GM23248 (cell line): ENCODE data around the gene PXDN. TPM values are rescaled to one million over a fixed set of nuclear protein-coding genes. Genes with fewer than 3 reads are reported as not detected.

Experiments
- DNase-seq: peaks from one replicate; pipeline ENCODE4 v3.0.0-alpha.2; 2015
- H2AFZ ChIP-seq: fragments of 200-600 bp; sonication (generic); 2 replicates; pipeline ENCODE4 v1.6.1; 2016; ENCODE audit warnings: antibody characterized with exemption
- H3F3A ChIP-seq: fragments of 200-600 bp; sonication (generic); 2 replicates; pipeline ENCODE4 v1.6.1; 2016; ENCODE audit warnings: mild to moderate bottlenecking, antibody characterized with exemption, mixed run types; ENCODE audit not compliant: insufficient read depth
- H3K27ac ChIP-seq: fragments of 200-600 bp; sonication (generic); 2 replicates; pipeline ENCODE4 v1.5.1; 2016; ENCODE audit warnings: mild to moderate bottlenecking
- H3K27me3 ChIP-seq: fragments of 200-600 bp; sonication (generic); replicated peaks from 2 replicates; pipeline ENCODE4 v1.6.1; 2016; ENCODE audit warnings: mild to moderate bottlenecking; ENCODE audit not compliant: insufficient read depth
- H3K36me3 ChIP-seq: fragments of 200-600 bp; sonication (generic); 2 replicates; pipeline ENCODE4 v1.6.1; 2016; ENCODE audit warnings: low read depth, mild to moderate bottlenecking
- H3K4me1 ChIP-seq: fragments of 200-600 bp; sonication (generic); 2 replicates; pipeline ENCODE4 v1.6.1; 2016; ENCODE audit warnings: mild to moderate bottlenecking; ENCODE audit not compliant: insufficient read depth
- H3K4me2 ChIP-seq: fragments of 200-600 bp; sonication (generic); one replicate; pipeline ENCODE4 v1.6.1; 2016; ENCODE audit warnings: mild to moderate bottlenecking; ENCODE audit not compliant: unreplicated experiment
- H3K4me3 ChIP-seq: fragments of 200-600 bp; sonication (generic); 2 replicates; pipeline ENCODE4 v1.5.1; 2016; ENCODE audit warnings: mild to moderate bottlenecking
- H3K79me2 ChIP-seq: fragments of 200-600 bp; sonication (generic); 2 replicates; pipeline ENCODE4 v1.6.1; 2016; ENCODE audit warnings: mild to moderate bottlenecking; ENCODE audit not compliant: insufficient read depth
- H3K9ac ChIP-seq: fragments of 200-600 bp; sonication (generic); 2 replicates; pipeline ENCODE4 v1.6.1; 2016; ENCODE audit warnings: mild to moderate bottlenecking
- H3K9me2 ChIP-seq: fragments of 200-600 bp; sonication (generic); 2 replicates; pipeline ENCODE4 v1.6.1; 2016; ENCODE audit warnings: mixed run types, mild to moderate bottlenecking, moderate library complexity; ENCODE audit not compliant: insufficient read depth
- H3K9me3 ChIP-seq: fragments of 200-600 bp; sonication (generic); one replicate; pipeline ENCODE4 v1.6.1; 2017; ENCODE audit warnings: low read depth
- H4K20me1 ChIP-seq: fragments of 200-600 bp; sonication (generic); 2 replicates; pipeline ENCODE4 v1.6.0; 2016; ENCODE audit not compliant: insufficient read depth
- EZH2 ChIP-seq: fragments of 200-600 bp; sonication (generic); IDR thresholded peaks from 2 replicates; pipeline ENCODE4 v1.6.1; 2018; ENCODE audit warnings: antibody characterized with exemption, mild to moderate bottlenecking; ENCODE audit not compliant: insufficient read depth, poor library complexity, severe bottlenecking
- EZH2phosphoT487 ChIP-seq: fragments of 200-600 bp; sonication (generic); IDR thresholded peaks from 2 replicates; pipeline ENCODE4 v1.6.1; 2018; ENCODE audit warnings: antibody characterized with exemption, moderate library complexity, mild to moderate bottlenecking, low read depth; ENCODE audit not compliant: insufficient read depth
- WGBS, 2 experiments: methylation state at CpG; one replicate each; pipeline ENCODE4 v1.1.6; 2015 to 2017; ENCODE audit warnings: low lambda C conversion rate in 2 of 2, low coverage in 1 of 2; ENCODE audit errors: missing lambda C conversion rate in 2 of 2; 5-methylcytosine and 5-hydroxymethylcytosine counted together
- in situ Hi-C: fragments of 300-500 bp; cut with MboI; formaldehyde crosslinking; loops from 2 replicates; pipeline ENCODE4 v1.15.0; 2020
- polyA plus RNA-seq: library from polyadenylated mRNA; unstranded; fragments of >200 nt; fragmentation: Nextera tagmentation; extraction: Ambion mirVana; gene quantifications from 2 replicates; pipeline ENCODE4 v1.2.1, GENCODE V29; 2016
- total RNA-seq: library from RNA; depleted of rRNA; stranded (reverse); fragments of >200 nt; shearing (Covaris generic); gene quantifications from 2 replicates; pipeline ENCODE4 v1.2.3, GENCODE V29; 2014

Gene PXDN
- total and polyA plus RNA-seq, 2 experiments from 2014 or later, result 222 to 263 TPM

DNA sequence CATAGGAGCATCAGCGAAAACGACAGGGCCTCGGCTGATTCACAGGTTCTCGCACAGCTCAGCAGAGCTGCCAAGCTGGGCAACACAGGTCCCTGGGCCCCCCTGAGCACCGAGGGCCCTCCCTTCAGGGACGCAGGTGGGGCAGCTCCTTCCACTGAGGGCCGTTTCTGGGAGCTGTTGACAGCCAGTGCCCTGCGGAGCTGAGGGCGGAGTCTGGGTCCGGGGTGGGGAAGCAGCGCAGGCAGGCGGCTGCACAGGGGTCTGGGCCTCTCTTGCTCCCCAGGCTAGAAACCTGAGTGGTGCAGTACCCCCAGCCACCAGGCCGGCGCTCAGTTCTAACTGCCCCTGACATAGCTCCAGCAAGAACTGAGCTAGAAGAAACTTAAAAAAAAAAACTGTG lies 65.7 kb downstream of the PXDN start:
- no peak for DNase-seq
- peaks cover 13% of the 10 kb centered on the region; the same call in 1 of the 2 replicates for H3F3A ChIP-seq
- no peak overlapping the region for H2AFZ ChIP-seq
- 91 to 96% methylated on average over 14 of the region's 14 CpGs for WGBS, 2 experiments
- no peaks in the 10 kb centered on the region for H3K9me2 ChIP-seq
- H3K4me1 ChIP-seq, result peaks cover 16% of the 10 kb centered on the region
- no peak overlapping the region for H3K9ac ChIP-seq
- no peak overlapping the region for H3K27ac ChIP-seq
- in situ Hi-C loops, result no loop called here
- TF ChIP-seq EZH2phosphoT487 (no peak), EZH2 (no peak)
- H3K4me3 ChIP-seq, result no peak overlapping the region
- no peaks in the 10 kb centered on the region for H4K20me1 ChIP-seq
- no peaks in the 10 kb centered on the region for H3K27me3 ChIP-seq
- H3K9me3 ChIP-seq, result no peaks in the 10 kb centered on the region
- no peak overlapping the region for H3K4me2 ChIP-seq
- H3K36me3 ChIP-seq, result peaks cover 36% of the 10 kb centered on the region; the same call in 1 of the 2 replicates
- no peaks in the 10 kb centered on the region for H3K79me2 ChIP-seq

DNA sequence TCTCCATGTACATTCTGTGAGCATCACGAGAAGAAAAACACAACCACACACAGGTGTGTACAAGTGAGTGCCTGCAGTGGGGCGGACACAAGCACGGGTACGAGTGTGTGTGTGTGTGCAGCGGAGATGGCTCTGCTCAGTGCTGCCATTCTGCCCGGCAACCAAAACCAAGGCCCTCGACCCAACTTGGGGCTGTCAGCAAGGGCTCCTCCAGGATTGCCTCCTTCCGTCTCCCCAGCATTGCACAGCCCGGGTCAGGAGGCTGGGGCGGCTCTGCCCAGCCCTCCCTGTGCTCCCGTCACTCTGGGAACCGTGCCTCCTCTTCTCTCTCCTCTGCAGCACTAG lies 66.5 kb downstream of the PXDN start:
- peaks cover 40% of the 10 kb centered on the region; the same call in 1 of the 2 replicates for H3K36me3 ChIP-seq
- no peaks in the 10 kb centered on the region for H3K27me3 ChIP-seq
- H3F3A ChIP-seq, result peaks cover 7% of the 10 kb centered on the region; the same call in 1 of the 2 replicates
- no peaks in the 10 kb centered on the region for H3K79me2 ChIP-seq
- no peak overlapping the region for H3K4me2 ChIP-seq
- peaks cover 10% of the 10 kb centered on the region for H3K4me1 ChIP-seq
- TF ChIP-seq EZH2 (no peak), EZH2phosphoT487 (no peak)
- 94 to 95% methylated on average over 12 of the region's 12 CpGs for WGBS, 2 experiments
- no peak overlapping the region for H3K4me3 ChIP-seq
- H3K9ac ChIP-seq, result no peak overlapping the region
- H3K9me2 ChIP-seq, result no peaks in the 10 kb centered on the region
- in situ Hi-C loops, result no loop called here
- no peaks in the 10 kb centered on the region for H4K20me1 ChIP-seq
- no peak overlapping the region for H3K27ac ChIP-seq
- H3K9me3 ChIP-seq, result no peaks in the 10 kb centered on the region
- no peak overlapping the region for H2AFZ ChIP-seq
- DNase-seq, result no peak

DNA sequence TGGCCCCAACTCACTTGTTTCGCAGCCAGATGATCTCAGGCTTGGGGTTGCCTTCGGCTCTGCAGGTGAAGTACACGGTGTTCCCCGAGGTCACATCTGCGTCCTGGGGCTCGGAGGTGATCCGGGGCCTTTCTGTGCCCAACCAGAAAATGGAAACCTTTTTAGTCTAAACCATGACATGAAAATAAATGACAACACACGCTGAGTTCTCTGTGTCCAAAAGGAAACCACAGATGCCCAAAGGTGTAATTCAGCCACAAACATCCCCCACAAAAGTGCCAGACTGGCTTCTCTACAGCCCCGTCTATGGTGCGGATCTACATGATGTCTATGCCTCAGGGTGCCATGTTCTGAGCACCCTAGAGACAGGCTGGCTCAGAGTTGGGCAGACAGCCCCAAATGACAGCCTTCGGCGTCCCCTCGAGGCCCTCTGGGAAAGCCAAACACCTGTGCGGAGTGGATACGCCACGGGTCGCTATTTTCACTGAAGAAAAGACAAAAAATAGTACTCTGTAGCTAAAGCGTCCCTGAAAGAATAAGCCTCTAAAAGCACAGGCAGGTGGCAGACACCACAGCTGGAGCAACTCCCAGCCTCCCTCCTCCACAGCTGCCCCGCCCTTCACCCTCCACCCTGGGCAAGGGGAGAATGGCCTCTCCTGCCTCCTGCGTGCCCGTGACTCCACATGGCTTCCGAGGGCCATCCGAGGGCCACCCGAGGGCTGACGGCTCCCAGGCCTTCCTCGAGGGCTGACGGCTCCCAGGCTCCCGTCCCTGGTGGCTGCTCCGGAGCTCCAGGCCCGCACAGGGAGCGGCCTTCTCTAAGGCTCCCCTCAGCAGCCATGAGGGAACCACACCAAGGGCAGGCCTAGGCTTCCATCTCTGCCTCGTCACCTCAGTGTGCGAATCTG lies 67.1 kb downstream of the PXDN start:
- H3K27me3 ChIP-seq, result no peaks in the 10 kb centered on the region
- DNase-seq, result no peak
- H3K9me3 ChIP-seq, result no peaks in the 10 kb centered on the region
- H3K27ac ChIP-seq, result no peak overlapping the region
- WGBS, 2 experiments, result 93 to 95% methylated on average over 33 of the region's 33 CpGs
- TF ChIP-seq EZH2 (no peak), EZH2phosphoT487 (no peak)
- H3K9ac ChIP-seq, result no peak overlapping the region
- no peaks in the 10 kb centered on the region for H4K20me1 ChIP-seq
- H3K4me1 ChIP-seq, result peaks cover 10% of the 10 kb centered on the region
- H3K4me3 ChIP-seq, result no peak overlapping the region
- peaks cover 7% of the 10 kb centered on the region; the same call in 1 of the 2 replicates for H3F3A ChIP-seq
- H3K9me2 ChIP-seq, result no peaks in the 10 kb centered on the region
- H2AFZ ChIP-seq, result no peak overlapping the region
- in situ Hi-C loops, result no loop called here
- no peaks in the 10 kb centered on the region for H3K79me2 ChIP-seq
- peaks cover 43% of the 10 kb centered on the region; the same call in 1 of the 2 replicates for H3K36me3 ChIP-seq
- no peak overlapping the region for H3K4me2 ChIP-seq

DNA sequence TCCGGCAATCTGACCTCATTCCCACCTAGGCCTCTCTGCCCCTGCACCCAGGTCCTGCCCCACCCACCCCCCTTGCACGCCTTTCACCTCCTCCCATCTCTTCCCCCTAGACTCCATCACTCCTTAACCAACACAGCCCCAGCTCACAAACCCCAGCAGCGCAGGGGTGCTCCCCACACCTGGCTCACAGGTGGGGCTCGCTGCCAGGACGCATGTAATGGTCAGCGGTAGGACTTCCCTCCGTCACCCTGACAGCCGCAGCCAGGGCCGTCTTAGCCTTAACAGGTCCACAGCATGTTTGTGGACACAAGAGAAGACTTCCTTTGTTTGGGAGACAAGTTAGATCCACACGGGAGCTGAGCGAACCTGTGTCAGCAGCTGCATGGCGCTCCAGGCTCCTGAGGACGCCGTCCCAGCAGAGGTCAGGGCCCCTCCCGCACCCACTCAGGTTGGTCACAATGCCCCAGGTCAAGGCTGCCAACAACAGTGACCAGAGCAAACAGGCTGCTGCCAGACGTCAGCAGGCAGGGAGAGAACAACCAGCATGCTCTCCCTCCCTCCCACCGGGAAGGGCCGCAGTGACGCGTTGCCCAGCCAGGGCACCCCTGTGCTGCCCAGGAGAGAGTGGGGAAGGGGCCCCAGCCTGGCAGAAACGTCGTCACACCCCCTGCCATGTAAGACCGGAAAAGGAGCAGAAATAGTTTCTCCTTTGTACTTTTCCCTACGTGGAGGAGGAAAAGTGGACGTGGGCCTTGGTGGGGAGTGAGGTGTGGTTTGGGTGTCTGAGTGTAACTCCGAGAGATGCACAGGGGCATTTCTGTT lies 68.0 kb downstream of the PXDN start:
- Histone ChIP-seq H3K4me2 (no peak overlapping the region), H3K9me3 (no peaks in the 10 kb centered on the region), H3K9me2 (no peaks in the 10 kb centered on the region), H3K27ac (peak overlapping the region; percentile 47), H3K36me3 (peaks cover 51% of the 10 kb centered on the region), H3F3A (peaks cover 7% of the 10 kb centered on the region; the same call in 1 of the 2 replicates), H3K9ac (peak overlapping the region; percentile 44; the same call in 1 of the 2 replicates), H2AFZ (no peak overlapping the region), H3K79me2 (no peaks in the 10 kb centered on the region), H3K4me3 (no peak overlapping the region), H3K4me1 (peaks cover 10% of the 10 kb centered on the region), H4K20me1 (no peaks in the 10 kb centered on the region), H3K27me3 (no peaks in the 10 kb centered on the region)
- in situ Hi-C loops, result no loop called here
- TF ChIP-seq EZH2phosphoT487 (no peak), EZH2 (no peak)
- DNase-seq, result no peak
- WGBS, 2 experiments, result 89 to 94% methylated on average over 24 to 26 of the region's 26 CpGs
